ENCODE results near the gene GABRR3. TPM values are rescaled to one million over a fixed set of nuclear protein-coding genes. Genes with fewer than 3 reads are reported as not detected.

GABRR3 gene
- polyA plus RNA-seq, 1 donor from 2014 or later: not detected

DNA sequence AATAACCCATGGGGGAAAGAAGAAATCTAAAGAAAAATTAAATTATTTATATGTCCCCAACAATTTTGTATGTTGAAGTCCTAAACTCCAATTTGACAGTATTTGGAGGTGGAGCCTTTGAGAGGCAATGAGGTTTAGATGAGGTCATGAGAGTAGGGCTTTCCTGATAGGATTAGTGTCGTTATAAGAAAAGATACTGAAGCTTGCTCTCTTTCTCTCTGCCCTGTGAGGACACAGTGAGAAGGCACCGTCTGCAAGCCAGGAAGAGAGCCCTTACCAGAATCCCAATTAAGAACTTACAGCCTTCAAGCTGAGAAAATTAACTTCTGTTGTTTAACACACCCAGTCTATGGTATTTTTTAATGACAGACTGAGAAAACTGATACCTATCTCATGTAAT, 35.7 kb upstream of the GABRR3 start:
- H3F3A ChIP-seq (ENCODE audit: insufficient read depth, low read length, poor library complexity, severe bottlenecking): no peaks in the 10 kb centered on the region
- H3K27me3 ChIP-seq (ENCODE audit: insufficient read depth, low read depth, low read length): no peaks in the 10 kb centered on the region
- no peak overlapping the region for H2AFZ ChIP-seq (ENCODE audit: low read depth, low read length)
- no peak overlapping the region for H3K9ac ChIP-seq (ENCODE audit: low read length)
- H4K20me1 ChIP-seq (ENCODE audit: insufficient read depth): no peaks in the 10 kb centered on the region
- H3K79me2 ChIP-seq (replicated peaks; ENCODE audit: insufficient read depth, low read length): no peaks in the 10 kb centered on the region
- no peak overlapping the region for H3K4me3 ChIP-seq (ENCODE audit: low read length)
- H3K36me3 ChIP-seq (ENCODE audit: insufficient read depth, low read length): no peaks in the 10 kb centered on the region
- H3K9me3 ChIP-seq (ENCODE audit: low read length): no peaks in the 10 kb centered on the region
- H3K4me2 ChIP-seq (ENCODE audit: low read length): no peak overlapping the region
- H3K9me2 ChIP-seq (ENCODE audit: insufficient read depth, low read length): no peaks in the 10 kb centered on the region
- no peak overlapping the region for H3K27ac ChIP-seq (ENCODE audit: low read length)
- TF ChIP-seq SMC3 (conservative IDR thresholded peaks at IDR 0.05; ENCODE audit: poor library complexity) (no peak), RAD21 (conservative IDR thresholded peaks at IDR 0.05) (no peak), MXI1 (conservative IDR thresholded peaks at IDR 0.05; ENCODE audit: poor library complexity, severe bottlenecking) (no peak), EZH2 (IDR thresholded peaks at IDR 0.05; ENCODE audit: borderline replicate concordance, insufficient read depth, low read length, poor library complexity, severe bottlenecking) (no peak), EP300 (conservative IDR thresholded peaks at IDR 0.05; ENCODE audit: poor library complexity, severe bottlenecking) (no peak), TAF1 (IDR thresholded peaks at IDR 0.05; ENCODE audit: low read depth) (no peak), POLR2AphosphoS5 (IDR thresholded peaks at IDR 0.05) (no peak)
- TF ChIP-seq, protein P1, sequence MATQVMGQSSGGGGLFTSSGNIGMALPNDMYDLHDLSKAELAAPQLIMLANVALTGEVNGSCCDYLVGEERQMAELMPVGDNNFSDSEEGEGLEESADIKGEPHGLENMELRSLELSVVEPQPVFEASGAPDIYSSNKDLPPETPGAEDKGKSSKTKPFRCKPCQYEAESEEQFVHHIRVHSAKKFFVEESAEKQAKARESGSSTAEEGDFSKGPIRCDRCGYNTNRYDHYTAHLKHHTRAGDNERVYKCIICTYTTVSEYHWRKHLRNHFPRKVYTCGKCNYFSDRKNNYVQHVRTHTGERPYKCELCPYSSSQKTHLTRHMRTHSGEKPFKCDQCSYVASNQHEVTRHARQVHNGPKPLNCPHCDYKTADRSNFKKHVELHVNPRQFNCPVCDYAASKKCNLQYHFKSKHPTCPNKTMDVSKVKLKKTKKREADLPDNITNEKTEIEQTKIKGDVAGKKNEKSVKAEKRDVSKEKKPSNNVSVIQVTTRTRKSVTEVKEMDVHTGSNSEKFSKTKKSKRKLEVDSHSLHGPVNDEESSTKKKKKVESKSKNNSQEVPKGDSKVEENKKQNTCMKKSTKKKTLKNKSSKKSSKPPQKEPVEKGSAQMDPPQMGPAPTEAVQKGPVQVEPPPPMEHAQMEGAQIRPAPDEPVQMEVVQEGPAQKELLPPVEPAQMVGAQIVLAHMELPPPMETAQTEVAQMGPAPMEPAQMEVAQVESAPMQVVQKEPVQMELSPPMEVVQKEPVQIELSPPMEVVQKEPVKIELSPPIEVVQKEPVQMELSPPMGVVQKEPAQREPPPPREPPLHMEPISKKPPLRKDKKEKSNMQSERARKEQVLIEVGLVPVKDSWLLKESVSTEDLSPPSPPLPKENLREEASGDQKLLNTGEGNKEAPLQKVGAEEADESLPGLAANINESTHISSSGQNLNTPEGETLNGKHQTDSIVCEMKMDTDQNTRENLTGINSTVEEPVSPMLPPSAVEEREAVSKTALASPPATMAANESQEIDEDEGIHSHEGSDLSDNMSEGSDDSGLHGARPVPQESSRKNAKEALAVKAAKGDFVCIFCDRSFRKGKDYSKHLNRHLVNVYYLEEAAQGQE (IDR thresholded peaks at IDR 0.05; ENCODE audit: borderline replicate concordance): no peak
- TF ChIP-seq, protein P2, sequence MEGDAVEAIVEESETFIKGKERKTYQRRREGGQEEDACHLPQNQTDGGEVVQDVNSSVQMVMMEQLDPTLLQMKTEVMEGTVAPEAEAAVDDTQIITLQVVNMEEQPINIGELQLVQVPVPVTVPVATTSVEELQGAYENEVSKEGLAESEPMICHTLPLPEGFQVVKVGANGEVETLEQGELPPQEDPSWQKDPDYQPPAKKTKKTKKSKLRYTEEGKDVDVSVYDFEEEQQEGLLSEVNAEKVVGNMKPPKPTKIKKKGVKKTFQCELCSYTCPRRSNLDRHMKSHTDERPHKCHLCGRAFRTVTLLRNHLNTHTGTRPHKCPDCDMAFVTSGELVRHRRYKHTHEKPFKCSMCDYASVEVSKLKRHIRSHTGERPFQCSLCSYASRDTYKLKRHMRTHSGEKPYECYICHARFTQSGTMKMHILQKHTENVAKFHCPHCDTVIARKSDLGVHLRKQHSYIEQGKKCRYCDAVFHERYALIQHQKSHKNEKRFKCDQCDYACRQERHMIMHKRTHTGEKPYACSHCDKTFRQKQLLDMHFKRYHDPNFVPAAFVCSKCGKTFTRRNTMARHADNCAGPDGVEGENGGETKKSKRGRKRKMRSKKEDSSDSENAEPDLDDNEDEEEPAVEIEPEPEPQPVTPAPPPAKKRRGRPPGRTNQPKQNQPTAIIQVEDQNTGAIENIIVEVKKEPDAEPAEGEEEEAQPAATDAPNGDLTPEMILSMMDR (IDR thresholded peaks at IDR 0.05; ENCODE audit: poor library complexity, severe bottlenecking): no peak

DNA sequence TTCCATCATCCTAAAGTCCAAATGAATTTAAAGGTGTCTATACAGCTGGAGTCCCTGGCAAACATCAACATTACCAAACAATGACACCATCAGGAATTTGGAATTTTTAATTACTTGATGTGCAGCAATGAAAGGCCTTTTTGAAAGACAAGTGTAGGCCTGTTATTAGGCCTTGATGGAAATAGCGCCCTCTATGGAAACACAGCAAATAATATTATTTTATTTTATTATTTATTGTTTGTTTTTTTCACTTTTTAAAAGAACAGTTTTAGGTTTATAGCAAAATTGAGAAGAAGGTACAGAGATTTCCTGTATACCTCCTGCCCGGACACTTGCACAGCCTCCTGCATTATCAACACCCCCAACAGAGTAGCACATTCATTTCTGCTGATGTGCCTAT, 33.7 kb upstream of the GABRR3 start:
- H2AFZ ChIP-seq (ENCODE audit: low read depth, low read length): no peak overlapping the region
- no peaks in the 10 kb centered on the region for H3K27me3 ChIP-seq (ENCODE audit: insufficient read depth, low read depth, low read length)
- no peak overlapping the region for H3K9ac ChIP-seq (ENCODE audit: low read length)
- H3F3A ChIP-seq (ENCODE audit: insufficient read depth, low read length, poor library complexity, severe bottlenecking): no peaks in the 10 kb centered on the region
- no peaks in the 10 kb centered on the region for H3K9me3 ChIP-seq (ENCODE audit: low read length)
- H3K4me2 ChIP-seq (ENCODE audit: low read length): no peak overlapping the region
- no peaks in the 10 kb centered on the region for H3K36me3 ChIP-seq (ENCODE audit: insufficient read depth, low read length)
- no peaks in the 10 kb centered on the region for H3K79me2 ChIP-seq (replicated peaks; ENCODE audit: insufficient read depth, low read length)
- no peak overlapping the region for H3K27ac ChIP-seq (ENCODE audit: low read length)
- no peak overlapping the region for H3K4me3 ChIP-seq (ENCODE audit: low read length)
- no peaks in the 10 kb centered on the region for H3K9me2 ChIP-seq (ENCODE audit: insufficient read depth, low read length)
- H4K20me1 ChIP-seq (ENCODE audit: insufficient read depth): no peaks in the 10 kb centered on the region
- TF ChIP-seq TAF1 (IDR thresholded peaks at IDR 0.05; ENCODE audit: low read depth) (no peak), EP300 (conservative IDR thresholded peaks at IDR 0.05; ENCODE audit: poor library complexity, severe bottlenecking) (no peak), EZH2 (IDR thresholded peaks at IDR 0.05; ENCODE audit: borderline replicate concordance, insufficient read depth, low read length, poor library complexity, severe bottlenecking) (no peak), POLR2AphosphoS5 (IDR thresholded peaks at IDR 0.05) (no peak)
- TF ChIP-seq, protein P2 (IDR thresholded peaks at IDR 0.05; ENCODE audit: poor library complexity, severe bottlenecking): no peak

Measured in neural cell (in vitro differentiated cells).